NCI-H446 (cell line): ENCODE measurements around the gene MCRIP1.
A peak's percentile ranks its signal among the peaks of the same experiment; 100 is the strongest.

Experiments
- DNase-seq, 2 experiments: peaks; one replicate each; lab custom pipeline; 2025; lab: John Stamatoyannopoulos, UW

MCRIP1 gene

DNA sequence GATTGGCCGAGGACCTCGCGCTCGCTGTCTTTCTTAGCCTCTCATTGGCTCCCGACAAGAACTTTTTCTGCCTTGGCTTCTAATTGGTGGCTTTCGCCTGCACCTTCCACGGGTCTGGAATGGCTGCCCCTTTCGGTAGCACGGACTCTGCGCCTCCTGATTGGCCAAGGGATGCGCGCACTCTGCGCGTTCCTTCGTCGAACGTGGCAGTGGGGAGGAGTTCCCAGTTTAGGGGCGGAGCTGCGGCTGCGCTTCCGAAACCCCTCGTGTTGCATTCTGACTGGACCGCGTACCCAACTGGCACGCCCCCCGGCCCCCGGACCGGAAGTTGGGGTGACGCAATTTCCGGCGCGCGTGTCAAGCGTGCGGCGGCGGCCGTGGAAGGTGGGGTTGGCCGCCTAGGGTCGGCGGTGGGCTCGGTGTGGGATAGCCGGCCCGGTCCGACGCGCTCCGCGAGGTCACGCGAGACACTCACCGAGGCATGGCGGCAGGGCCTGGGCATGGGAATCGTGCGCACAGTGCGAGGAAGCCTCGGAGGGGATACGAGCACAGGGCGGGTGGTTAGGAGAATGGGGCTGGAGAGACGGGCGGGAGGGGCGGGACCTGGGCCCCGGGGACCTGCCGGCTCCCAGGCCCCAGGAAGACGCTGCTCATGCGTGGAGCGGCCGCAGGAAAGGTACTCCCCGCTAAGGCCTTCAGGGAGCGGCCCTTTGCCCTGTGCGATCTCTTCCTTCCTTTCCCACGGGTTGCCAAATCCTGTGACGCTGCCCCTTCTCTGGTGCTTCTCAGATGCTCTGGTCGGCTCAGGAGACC lies 27.9 kb upstream of the MCRIP1 start:
- DNase-seq: peak; percentile 100

- DNase-seq: no peak
Measured at GRCh38 chr17:81859906-81860755, 27.0 kb upstream of the MCRIP1 start, which contains the start of gene P4HB. Gene P4HB, minus strand, starts transcription at chr17:81860535. Its CDS starts 64 bp downstream, at chr17:81860471.

GRCh38 chr17:81858967-81859905 lies 26.1 kb upstream of the MCRIP1 start:
- peak in 1 of 2 experiments; percentile 32 for DNase-seq

GRCh38 chr17:81858170-81858966 lies 25.3 kb upstream of the MCRIP1 start:
- no peak for DNase-seq

DNA sequence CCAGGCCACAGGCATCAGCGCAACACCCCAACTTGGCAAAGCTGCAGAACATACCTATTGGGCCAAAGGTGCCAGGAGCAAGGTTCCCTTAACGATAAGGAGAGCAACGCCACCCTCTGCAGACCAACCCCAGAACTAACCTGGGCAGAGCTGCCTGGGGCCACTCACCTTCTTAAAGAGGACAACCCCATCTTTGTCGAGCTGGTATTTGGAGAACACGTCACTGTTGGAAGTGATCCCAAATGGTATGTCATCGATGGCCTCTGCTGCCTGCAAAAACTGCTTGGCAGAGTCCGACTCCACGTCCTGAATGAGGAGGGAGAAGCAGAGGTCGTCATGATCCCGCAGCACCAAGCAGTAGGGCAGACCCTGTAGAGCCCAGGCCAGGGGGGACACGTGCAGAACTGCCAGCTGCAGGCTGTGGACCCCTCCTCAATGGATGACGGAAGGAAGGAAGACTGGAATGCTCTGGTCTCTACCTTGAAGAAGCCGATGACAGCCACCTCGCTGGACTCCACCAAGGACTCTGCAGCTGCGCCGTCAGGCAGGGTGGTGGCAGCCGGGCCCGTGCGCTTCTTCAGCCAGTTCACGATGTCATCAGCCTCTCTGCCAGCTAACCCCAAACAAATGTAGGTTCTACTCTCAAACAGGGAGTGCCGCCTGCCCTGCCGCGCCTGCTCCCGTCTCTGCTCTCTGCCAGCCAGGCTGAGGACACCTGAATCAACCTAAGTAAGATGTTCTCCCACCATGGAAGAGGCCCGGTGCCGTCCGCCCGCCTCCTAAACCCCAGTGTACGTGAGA lies 22.1 kb upstream of the MCRIP1 start:
- DNase-seq: no peak

GRCh38 chr17:81852237-81852636 lies 19.1 kb upstream of the MCRIP1 start:
- no peak for DNase-seq

- no peak for DNase-seq
Measured at GRCh38 chr17:81851423-81851822, 18.3 kb upstream of the MCRIP1 start.

DNA sequence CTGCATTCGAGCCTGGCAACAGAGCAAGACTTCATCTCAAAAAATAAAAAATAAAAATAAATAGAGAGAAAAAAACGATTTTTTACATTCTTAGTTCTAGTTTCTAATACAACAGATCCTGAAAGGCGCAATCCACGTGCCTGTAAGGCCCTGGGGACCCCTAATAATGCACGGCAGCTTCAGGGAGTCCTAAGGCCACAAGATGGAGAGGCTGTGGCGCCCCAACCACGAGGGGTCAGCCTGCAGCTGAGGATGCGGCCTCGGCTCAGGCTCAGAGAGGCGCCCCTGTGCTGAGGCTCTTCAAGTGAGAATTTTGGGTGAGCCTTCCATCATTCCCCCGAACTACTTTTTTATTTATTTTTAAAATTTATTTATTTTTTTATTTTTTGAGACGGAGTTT lies 16.4 kb upstream of the MCRIP1 start:
- DNase-seq: no peak

- no peak for DNase-seq
Measured at GRCh38 chr17:81846743-81847689, 13.9 kb upstream of the MCRIP1 start.

- DNase-seq: no peak
Measured at GRCh38 chr17:81845881-81846742, 13.0 kb upstream of the MCRIP1 start.

DNA sequence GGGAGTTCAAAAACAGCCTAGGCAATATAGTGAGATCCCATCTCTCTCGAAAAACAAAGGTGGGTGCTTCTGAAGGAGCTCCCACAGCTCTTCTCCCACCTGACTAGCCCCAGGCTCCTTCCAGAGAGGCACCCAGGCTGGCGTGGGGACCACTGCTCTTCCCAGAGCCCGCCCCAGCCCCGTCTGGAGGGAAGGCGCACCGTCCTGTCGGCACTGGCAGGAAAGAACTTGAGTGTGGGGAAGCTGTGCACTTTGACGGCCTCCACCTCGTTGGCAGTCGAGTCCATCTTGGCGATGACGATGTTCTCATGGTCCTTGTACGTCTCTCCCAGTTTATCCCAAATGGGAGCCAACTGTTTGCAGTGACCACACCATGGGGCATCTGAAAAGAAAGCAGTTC lies 12.3 kb upstream of the MCRIP1 start:
- DNase-seq: no peak

- no peak for DNase-seq
Measured at GRCh38 chr17:81844887-81845286, 11.8 kb upstream of the MCRIP1 start.

DNA sequence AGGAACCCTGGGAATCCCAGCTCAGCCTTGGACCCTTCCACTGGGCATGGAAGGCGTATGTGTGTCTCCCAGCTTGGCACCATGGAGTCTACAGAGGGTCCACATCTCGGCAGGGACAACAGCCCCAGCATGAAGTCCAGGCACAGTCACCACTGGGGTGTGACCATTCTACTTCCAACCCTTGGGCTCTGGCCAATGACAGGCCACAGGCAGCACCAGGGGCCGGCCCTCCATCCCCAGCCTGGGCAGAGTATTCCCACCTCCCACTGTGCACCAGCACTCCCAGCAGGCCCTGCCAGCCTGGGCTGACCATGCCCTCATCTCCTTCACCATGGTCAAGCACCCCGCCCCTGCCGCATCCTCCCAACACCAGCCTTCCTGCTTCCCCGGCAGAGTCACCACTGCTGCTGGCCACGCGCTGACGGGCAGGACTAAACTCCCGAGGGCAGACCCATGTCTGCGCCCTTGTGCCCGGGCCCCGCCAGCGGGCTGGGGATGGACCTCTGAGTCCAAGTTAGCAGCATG lies 11.3 kb upstream of the MCRIP1 start:
- DNase-seq: no peak

GRCh38 chr17:81843713-81844326 lies 10.7 kb upstream of the MCRIP1 start:
- DNase-seq: no peak

DNA sequence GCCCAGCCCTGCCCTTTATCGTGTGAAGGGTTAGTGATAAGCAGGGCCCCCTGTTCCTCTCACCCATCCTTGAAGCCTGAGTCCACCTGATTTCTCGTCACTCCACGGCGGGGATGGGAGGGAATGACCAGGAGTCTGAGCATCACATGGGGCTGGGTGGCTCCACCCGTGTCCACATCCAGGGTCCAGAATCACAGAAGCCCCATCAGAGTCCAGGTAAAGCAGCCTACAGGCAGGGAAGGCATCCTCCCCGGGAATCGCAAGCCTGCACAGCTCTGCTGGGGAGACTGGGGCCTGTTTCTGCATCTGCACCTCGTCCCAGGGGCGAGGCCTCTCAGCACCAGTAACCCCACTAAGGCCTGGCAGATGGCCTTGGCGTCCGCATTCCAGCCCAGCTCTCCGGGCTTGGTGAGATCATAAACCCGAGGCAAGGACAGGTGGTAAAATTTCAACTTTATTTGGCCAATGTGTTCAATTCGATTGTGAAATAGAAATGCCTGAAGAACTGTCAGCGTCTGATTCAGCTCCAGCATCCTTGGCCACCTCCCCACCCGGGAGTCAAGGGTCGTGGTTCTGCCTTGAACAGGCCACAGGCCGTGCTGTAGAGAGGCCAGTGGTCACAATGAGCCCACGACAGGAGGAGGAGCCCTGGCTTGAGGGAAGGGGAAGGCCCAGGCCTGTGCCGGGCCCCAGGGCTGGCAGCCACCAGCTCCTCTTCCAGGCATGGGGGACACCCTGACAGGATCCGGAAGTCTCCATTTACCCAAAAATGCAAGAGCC lies 9.8 kb upstream of the MCRIP1 start:
- no peak for DNase-seq

GRCh38 chr17:81842378-81842724 lies 9.3 kb upstream of the MCRIP1 start:
- no peak for DNase-seq

- no peak for DNase-seq
Measured at GRCh38 chr17:81841866-81842265, 8.8 kb upstream of the MCRIP1 start.
